ENCODE results near the gene TSPAN32. TPM values are rescaled to one million over a fixed set of nuclear protein-coding genes. Genes with fewer than 3 reads are reported as not detected.

The TSPAN32 gene
- polyA plus RNA-seq, 2 of the 4 experiments (the other 2 are of a cell fraction): not detected

DNA sequence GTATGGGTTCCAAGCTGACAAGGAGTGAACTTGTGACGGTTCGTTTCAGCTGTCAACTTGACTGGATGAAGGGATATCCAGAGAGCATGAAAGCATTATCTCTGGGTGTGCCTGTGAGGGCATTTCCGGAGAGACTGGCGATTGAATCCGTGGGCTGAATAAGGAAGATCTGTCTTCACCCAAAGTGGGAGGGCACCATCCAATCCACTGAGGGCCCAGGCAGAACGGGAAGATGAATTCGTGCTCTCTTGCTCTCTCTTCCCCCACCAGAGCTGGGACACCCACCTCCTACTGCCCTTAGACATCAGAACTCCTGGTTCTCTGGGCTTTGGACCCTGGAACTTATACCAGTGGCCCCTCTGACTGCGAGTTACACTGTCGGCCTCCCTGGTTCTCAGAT, 59.8 kb downstream of the TSPAN32 start:
- no peaks in the 10 kb centered on the region for H3K4me1 ChIP-seq
- CTCF ChIA-PET: interaction anchor here (1.5 kb wide), 1 partner anchor 55 kb away, joined by 4 read pairs; no protein-coding TSS in a partner anchor
- ATAC-seq (no peak), DNase-seq (ENCODE audit: low read depth in 1 of 2, low spot score in 1 of 2) (no peak), FAIRE-seq (no peak)
- H3K4me3 ChIP-seq: no peak overlapping the region
- no peaks in the 10 kb centered on the region for H3K9me3 ChIP-seq
- POLR2A ChIA-PET: no interaction called here
- H3K4me2 ChIP-seq: no peak overlapping the region
- H3K27ac ChIP-seq: no peak overlapping the region
- 26% methylated on average over 9 of the region's 9 CpGs for WGBS (ENCODE audit: missing lambda C conversion rate)
- no peak for TF ChIP-seq CBX2 (IDR thresholded peaks at IDR 0.05; ENCODE audit: borderline replicate concordance, low read depth)
- TF ChIP-seq SMC3 (IDR thresholded peaks at IDR 0.05): no peak
- no peak for TF ChIP-seq POLR2A (IDR thresholded peaks at IDR 0.05; ENCODE audit: low read length)
- TF ChIP-seq CHD4 (IDR thresholded peaks at IDR 0.05; ENCODE audit: borderline replicate concordance): no peak
- no peak for TF ChIP-seq EHMT2 (IDR thresholded peaks at IDR 0.05; ENCODE audit: low read depth)
- no peak for TF ChIP-seq ZNF302 (CRISPR knock-in tag; IDR thresholded peaks at IDR 0.05)
- no peak for TF ChIP-seq ZC3H11A (IDR thresholded peaks at IDR 0.05)
- no peak for TF ChIP-seq SREBF2 (IDR thresholded peaks at IDR 0.05)
- no peak for TF ChIP-seq MYC (IDR thresholded peaks at IDR 0.05; ENCODE audit: borderline replicate concordance, low read length)
- TF ChIP-seq, protein P1, sequence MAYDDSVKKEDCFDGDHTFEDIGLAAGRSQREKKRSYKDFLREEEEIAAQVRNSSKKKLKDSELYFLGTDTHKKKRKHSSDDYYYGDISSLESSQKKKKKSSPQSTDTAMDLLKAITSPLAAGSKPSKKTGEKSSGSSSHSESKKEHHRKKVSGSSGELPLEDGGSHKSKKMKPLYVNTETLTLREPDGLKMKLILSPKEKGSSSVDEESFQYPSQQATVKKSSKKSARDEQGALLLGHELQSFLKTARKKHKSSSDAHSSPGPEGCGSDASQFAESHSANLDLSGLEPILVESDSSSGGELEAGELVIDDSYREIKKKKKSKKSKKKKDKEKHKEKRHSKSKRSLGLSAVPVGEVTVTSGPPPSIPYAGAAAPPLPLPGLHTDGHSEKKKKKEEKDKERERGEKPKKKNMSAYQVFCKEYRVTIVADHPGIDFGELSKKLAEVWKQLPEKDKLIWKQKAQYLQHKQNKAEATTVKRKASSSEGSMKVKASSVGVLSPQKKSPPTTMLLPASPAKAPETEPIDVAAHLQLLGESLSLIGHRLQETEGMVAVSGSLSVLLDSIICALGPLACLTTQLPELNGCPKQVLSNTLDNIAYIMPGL (CRISPR knock-in tag; IDR thresholded peaks at IDR 0.05; ENCODE audit: borderline replicate concordance): no peak

DNA sequence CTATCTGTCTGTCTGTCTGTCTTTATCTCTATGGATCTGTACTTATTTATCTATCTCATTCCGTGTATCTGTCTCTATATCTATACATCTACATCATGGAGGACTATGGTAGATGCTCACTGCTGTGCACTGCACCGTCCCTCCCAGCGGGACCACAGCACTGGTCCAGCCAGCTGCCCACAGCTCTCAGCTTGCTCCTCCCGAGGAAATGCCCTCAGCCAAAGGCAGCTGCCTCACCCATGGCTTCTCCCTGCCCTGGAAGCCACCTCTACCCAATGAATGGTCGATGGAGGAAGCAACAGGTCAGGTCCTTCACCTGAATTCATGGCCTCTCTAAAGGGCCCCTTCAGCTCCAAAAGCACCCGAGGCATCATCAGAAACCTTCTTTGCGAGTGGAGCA, 60.6 kb downstream of the TSPAN32 start:
- FAIRE-seq (no peak), ATAC-seq (no peak), DNase-seq (ENCODE audit: low read depth in 1 of 2, low spot score in 1 of 2) (no peak)
- Histone ChIP-seq H3K4me2 (no peak overlapping the region), H3K9me3 (no peaks in the 10 kb centered on the region), H3K4me1 (no peaks in the 10 kb centered on the region), H3K27ac (no peak overlapping the region), H3K4me3 (no peak overlapping the region)
- 52% methylated on average over 6 of the region's 7 CpGs for WGBS (ENCODE audit: missing lambda C conversion rate)
- TF ChIP-seq BHLHE40 (IDR thresholded peaks at IDR 0.05; ENCODE audit: low read depth, low read length) (no peak), CHD4 (IDR thresholded peaks at IDR 0.05; ENCODE audit: borderline replicate concordance) (no peak), CHD2 (IDR thresholded peaks at IDR 0.05; ENCODE audit: low read length, partially characterized antibody) (no peak), CEBPB (IDR thresholded peaks at IDR 0.05) (no peak), FOSB (CRISPR knock-in tag; IDR thresholded peaks at IDR 0.05) (no peak), POLR2AphosphoS2 (conservative IDR thresholded peaks at IDR 0.05; ENCODE audit: low read length) (no peak), RCOR1 (IDR thresholded peaks at IDR 0.05; ENCODE audit: low read depth, low read length) (no peak)
- TF ChIP-seq, protein P2, sequence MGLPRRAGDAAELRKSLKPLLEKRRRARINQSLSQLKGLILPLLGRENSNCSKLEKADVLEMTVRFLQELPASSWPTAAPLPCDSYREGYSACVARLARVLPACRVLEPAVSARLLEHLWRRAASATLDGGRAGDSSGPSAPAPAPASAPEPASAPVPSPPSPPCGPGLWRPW (IDR thresholded peaks at IDR 0.05): no peak
- ChIA-PET CTCF (interaction anchor here (1.0 kb wide), 1 partner anchor 57 kb away, joined by 4 read pairs; no protein-coding TSS in a partner anchor), POLR2A (no interaction called here)

DNA sequence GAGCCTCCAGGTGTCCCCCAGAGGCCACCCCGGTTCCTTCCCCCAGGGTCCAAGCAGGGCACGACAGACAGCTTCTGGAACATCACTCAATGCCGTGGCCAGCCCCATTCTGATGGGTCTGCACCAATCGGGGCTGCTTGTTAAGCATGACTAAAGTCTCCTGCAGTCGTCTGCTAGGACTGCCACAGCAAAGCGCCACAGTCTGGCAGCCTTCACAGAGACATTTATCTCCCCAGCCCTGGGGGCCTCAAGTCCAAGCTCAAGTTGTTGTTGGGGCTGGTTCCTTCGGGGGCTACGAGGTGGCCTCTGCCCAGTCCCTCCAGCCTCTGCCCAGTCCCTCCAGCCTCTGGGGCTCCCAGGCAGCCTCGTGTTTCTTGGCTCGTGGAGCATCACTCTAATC, 61.3 kb downstream of the TSPAN32 start:
- WGBS (ENCODE audit: missing lambda C conversion rate): 57% methylated on average over 8 of the region's 10 CpGs

More for the DNA sequence above, 61.3 kb downstream of the TSPAN32 start:
- no peaks in the 10 kb centered on the region for H3K9me3 ChIP-seq
- no peak overlapping the region for H3K27ac ChIP-seq
- no peak for FAIRE-seq
- no peak overlapping the region for H3K4me2 ChIP-seq
- no peak for TF ChIP-seq ZNF302 (CRISPR knock-in tag; IDR thresholded peaks at IDR 0.05)
- no peak for TF ChIP-seq MAZ (IDR thresholded peaks at IDR 0.05; ENCODE audit: borderline replicate concordance, low read depth, low read length)
- TF ChIP-seq JUN (IDR thresholded peaks at IDR 0.05): no peak
- no peak for TF ChIP-seq RNF2 (IDR thresholded peaks at IDR 0.05; ENCODE audit: borderline replicate concordance, low read depth)
- TF ChIP-seq, protein P3, sequence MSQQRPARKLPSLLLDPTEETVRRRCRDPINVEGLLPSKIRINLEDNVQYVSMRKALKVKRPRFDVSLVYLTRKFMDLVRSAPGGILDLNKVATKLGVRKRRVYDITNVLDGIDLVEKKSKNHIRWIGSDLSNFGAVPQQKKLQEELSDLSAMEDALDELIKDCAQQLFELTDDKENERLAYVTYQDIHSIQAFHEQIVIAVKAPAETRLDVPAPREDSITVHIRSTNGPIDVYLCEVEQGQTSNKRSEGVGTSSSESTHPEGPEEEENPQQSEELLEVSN (IDR thresholded peaks at IDR 0.05; ENCODE audit: borderline replicate concordance, low read depth): no peak
- TF ChIP-seq MAFK (IDR thresholded peaks at IDR 0.05; ENCODE audit: partially characterized antibody): no peak
- no peak for DNase-seq (ENCODE audit: low read depth in 1 of 2, low spot score in 1 of 2)
- no peaks in the 10 kb centered on the region for H3K4me1 ChIP-seq
- no peak overlapping the region for H3K4me3 ChIP-seq
- no peak for ATAC-seq
- POLR2A ChIA-PET: no interaction called here
- CTCF ChIA-PET: interaction anchor here (1.0 kb wide), 1 partner anchor 57 kb away, joined by 3 read pairs; no protein-coding TSS in a partner anchor

Measured in A549 (cell line).